SK-N-SH (cell line): ENCODE data around the gene DTD2.

Experiments
- CTCF ChIP-seq: fragments of 200-600 bp; sonication (generic); IDR thresholded peaks from 2 replicates; pipeline ENCODE4 v1.6.1; 2017; ENCODE audit warnings: antibody characterized with exemption, mild to moderate bottlenecking, moderate library complexity
- EP300 ChIP-seq, 2 experiments: IDR thresholded peaks; 2 replicates each; pipeline versions ENCODE4 v1.4.0 to v1.6.1; 2012; ENCODE audit warnings: borderline replicate concordance in 1 of 2, low read depth in 1 of 2, low read length in 1 of 2
- EZH2phosphoT487 ChIP-seq: fragments of 200-600 bp; sonication (generic); IDR thresholded peaks from 2 replicates; pipeline ENCODE4 v1.6.1; 2017; ENCODE audit warnings: low read depth, mixed run types, mild to moderate bottlenecking, antibody characterized with exemption, moderate library complexity, borderline replicate concordance
- GATA2 ChIP-seq: sonication (generic); formaldehyde crosslinking; IDR thresholded peaks from 2 replicates; pipeline ENCODE4 v1.5.0; 2020; ENCODE audit warnings: mild to moderate bottlenecking, missing genetic modification reagents
- POLR2AphosphoS5 ChIP-seq: IDR thresholded peaks from 2 replicates; pipeline ENCODE4 v1.6.1; 2012; ENCODE audit warnings: low read depth, low read length
- RCOR1 ChIP-seq: fragments of 150-350 bp; IDR thresholded peaks from 2 replicates; pipeline ENCODE4 v1.6.1; 2017; ENCODE audit warnings: antibody characterized with exemption, low read length
- REST ChIP-seq: IDR thresholded peaks from 2 replicates; pipeline ENCODE4 v1.6.1; 2012; ENCODE audit warnings: mild to moderate bottlenecking, low read depth, low read length, moderate library complexity
- RXRA ChIP-seq: IDR thresholded peaks from 2 replicates; pipeline ENCODE4 v1.4.0; 2012; ENCODE audit warnings: low read depth, mild to moderate bottlenecking, borderline replicate concordance
- SIN3A ChIP-seq: IDR thresholded peaks from 2 replicates; pipeline ENCODE4 v1.6.1; 2012; ENCODE audit warnings: low read depth, mild to moderate bottlenecking, low read length, moderate library complexity, borderline replicate concordance
- TAF1 ChIP-seq: IDR thresholded peaks from 2 replicates; pipeline ENCODE4 v1.6.1; 2012; ENCODE audit warnings: low read depth, mild to moderate bottlenecking, low read length, moderate library complexity, borderline replicate concordance
- TCF12 ChIP-seq: IDR thresholded peaks from 2 replicates; pipeline ENCODE4 v1.4.0; 2012
- USF1 ChIP-seq: IDR thresholded peaks from 2 replicates; pipeline ENCODE4 v1.4.0; 2012; ENCODE audit warnings: low read depth, borderline replicate concordance
- USF2 ChIP-seq: fragments of 150-350 bp; IDR thresholded peaks from 2 replicates; pipeline ENCODE4 v1.6.1; 2017; ENCODE audit warnings: antibody characterized with exemption, low read length, low read depth, borderline replicate concordance

- no peak for TF ChIP-seq EZH2phosphoT487
- no peak for TF ChIP-seq CTCF
- TF ChIP-seq RXRA: no peak
- TF ChIP-seq TAF1: no peak
- no peak for TF ChIP-seq USF2
- TF ChIP-seq POLR2AphosphoS5: no peak
- TF ChIP-seq SIN3A: no peak
- TF ChIP-seq EP300 (IDR thresholded peaks at IDR 0.05; ENCODE audit: borderline replicate concordance in 1 of 2, low read depth in 1 of 2, low read length in 1 of 2): no peak
- TF ChIP-seq GATA2: no peak
- TF ChIP-seq RCOR1: no peak
- no peak for TF ChIP-seq USF1
- TF ChIP-seq TCF12: no peak
- TF ChIP-seq REST: no peak
Observed at GRCh38 chr14:31410048-31410650, 47.2 kb downstream of the DTD2 start.
